B cell (primary cell): ENCODE data around the gene CSMD2. TPM values are rescaled to one million over a fixed set of nuclear protein-coding genes. Genes with fewer than 3 reads are reported as not detected.

Experiments used
- ATAC-seq: fragments of 200-7000 bp; cut with Tn5 transposase; one replicate; pipeline ENCODE4 v1.10.0; 2021; ENCODE audit warnings: low read depth, mild to moderate bottlenecking, moderate number of reproducible peaks, moderate library complexity
- CTCF ChIA-PET: fragments of 350-600 bp; sonication (Branson Sonifier 250); formaldehyde crosslinking; loops from one replicate; lab custom pipeline; 2021; ENCODE audit warnings: antibody characterized with exemption, inconsistent platforms; lab: Charles Lee
- POLR2A ChIA-PET: fragments of 350-600 bp; sonication (Branson Sonifier 250); formaldehyde crosslinking; loops from one replicate; lab custom pipeline; 2021; ENCODE audit warnings: antibody characterized with exemption; lab: Charles Lee
- DNase-seq: peaks from one replicate; pipeline ENCODE4 v3.0.0; 2013
- H2AFZ ChIP-seq: 2 replicates; pipeline ENCODE4 v1.6.1; 2012; ENCODE audit warnings: mild to moderate bottlenecking, low read depth, low read length; ENCODE audit not compliant: insufficient read depth, poor library complexity, severe bottlenecking
- H3K27ac ChIP-seq, 2 donors: 1 replicate in 1 of 2; 2 replicates in 1 of 2; pipeline ENCODE4 v1.5.1; 2012 to 2013; ENCODE audit warnings: low read length in 2 of 2, mild to moderate bottlenecking in 2 of 2, moderate library complexity in 1 of 2
- H3K27me3 ChIP-seq, 4 experiments: fragments of 200-600 bp in 1 of 4; sonication (generic) in 1 of 4; replicated peaks in 1 of 4; 1 replicate in 2 of 4; 2 replicates in 2 of 4; pipeline versions ENCODE4 v1.6.1 to v1.7.0; 2013 to 2016; ENCODE audit warnings: low read length in 3 of 4, mild to moderate bottlenecking in 2 of 4, mixed read lengths in 1 of 4, moderate library complexity in 1 of 4; ENCODE audit not compliant: insufficient read depth in 4 of 4, control insufficient read depth in 3 of 4; ENCODE audit errors: control extremely low read depth in 1 of 4
- H3K36me3 ChIP-seq, 2 experiments: replicated peaks in 1 of 2; 1 replicate in 1 of 2; 2 replicates in 1 of 2; pipeline versions ENCODE4 v1.6.1 to v1.7.1; 2013; ENCODE audit warnings: low read length in 1 of 2; ENCODE audit not compliant: insufficient read depth in 2 of 2, control insufficient read depth in 1 of 2; ENCODE audit errors: control extremely low read depth in 1 of 2, extremely low read depth in 1 of 2
- H3K4me1 ChIP-seq, 2 donors: fragments of 200-600 bp in 1 of 2; sonication (generic) in 1 of 2; 1 replicate in 1 of 2; 2 replicates in 1 of 2; pipeline versions ENCODE4 v1.5.1 to v1.6.1; 2013 to 2017; ENCODE audit warnings: low read length in 2 of 2; ENCODE audit not compliant: control insufficient read depth in 2 of 2, insufficient read depth in 2 of 2
- H3K4me2 ChIP-seq: replicated peaks from 2 replicates; pipeline ENCODE3; 2012; ENCODE audit warnings: mild to moderate bottlenecking, low read depth, low read length; ENCODE audit not compliant: poor library complexity, severe bottlenecking
- H3K4me3 ChIP-seq, 5 experiments: fragments of 200-600 bp in 1 of 5; sonication (generic) in 1 of 5; 1 replicate in 3 of 5; 2 replicates in 2 of 5; pipeline versions ENCODE4 v1.5.1 to v1.7.0; 2011 to 2016; ENCODE audit warnings: low read length in 4 of 5, mild to moderate bottlenecking in 4 of 5, low read depth in 2 of 5, control low read depth in 1 of 5, moderate library complexity in 1 of 5; ENCODE audit not compliant: insufficient read depth in 1 of 5; ENCODE audit errors: control extremely low read depth in 1 of 5, extremely low read depth in 1 of 5
- H3K79me2 ChIP-seq: fragments of 200-600 bp; sonication (generic); one replicate; pipeline ENCODE4 v1.6.0; 2016; ENCODE audit warnings: low read length; ENCODE audit not compliant: control insufficient read depth, insufficient read depth
- H3K9ac ChIP-seq: fragments of 200-600 bp; sonication (generic); 2 replicates; pipeline ENCODE4 v1.6.1; 2017; ENCODE audit warnings: mild to moderate bottlenecking, low read length, moderate library complexity
- H3K9me3 ChIP-seq, 3 donors: one replicate each; pipeline versions ENCODE4 v1.6.1 to v1.7.1; 2013; ENCODE audit warnings: low read length in 2 of 3; ENCODE audit not compliant: control insufficient read depth in 2 of 3, insufficient read depth in 1 of 3; ENCODE audit errors: control extremely low read depth in 1 of 3
- H4K20me1 ChIP-seq: 2 replicates; pipeline ENCODE4 v1.6.0; 2012; ENCODE audit warnings: mild to moderate bottlenecking, low read length; ENCODE audit not compliant: insufficient read depth, control insufficient read depth, poor library complexity, severe bottlenecking
- H3K27ac Mint-ChIP-seq: one replicate; pipeline ENCODE4 v1.8.0; 2021; ENCODE audit warnings: mixed read lengths
- H3K27me3 Mint-ChIP-seq: one replicate; pipeline ENCODE4 v1.8.0; 2021; ENCODE audit warnings: mixed read lengths
- H3K4me1 Mint-ChIP-seq: one replicate; pipeline ENCODE4 v1.8.0; 2021; ENCODE audit warnings: mixed read lengths
- H3K4me3 Mint-ChIP-seq: one replicate; pipeline ENCODE4 v1.8.0; 2021; ENCODE audit warnings: mixed read lengths
- H3K9me3 Mint-ChIP-seq: one replicate; pipeline ENCODE4 v1.8.0; 2022; ENCODE audit warnings: mixed read lengths; ENCODE audit not compliant: insufficient read depth
- CTCF ChIP-seq: fragments of 200-600 bp; IDR thresholded peaks from one replicate; pipeline ENCODE4 v1.8.0; 2022; ENCODE audit warnings: antibody characterized with exemption, mild to moderate bottlenecking
- EZH2 ChIP-seq: IDR thresholded peaks from 2 replicates; pipeline ENCODE4 v1.6.1; 2012; ENCODE audit warnings: borderline replicate concordance, low read depth, mild to moderate bottlenecking, moderate library complexity, low read length; ENCODE audit not compliant: insufficient read depth, poor library complexity, severe bottlenecking
- WGBS: methylation state at CpG from one replicate; pipeline ENCODE4 v1.1.5; 2013; ENCODE audit warnings: missing lambda C conversion rate; ENCODE audit not compliant: insufficient coverage; 5-methylcytosine and 5-hydroxymethylcytosine counted together
- intact Hi-C: fragments of 100-400 bp; cut with micrococcal nuclease; formaldehyde crosslinking; loops from one replicate; pipeline ENCODE4 v1.10.0; 2022
- polyA plus RNA-seq: library from polyadenylated mRNA; depleted of rRNA; stranded (reverse); fragments of >200 nt; gene quantifications from 2 replicates; pipeline ENCODE4 v1.2.3, GENCODE V29; 2012
- total RNA-seq, 2 donors: library from RNA; stranded (reverse); fragments of 120-200 nt in 1 of 2; gene quantifications; 1 replicate in 1 of 2; 2 replicates in 1 of 2; pipeline versions ENCODE4 v1.2.3 to v1.2.4, GENCODE V29; 2013 to 2022

The CSMD2 gene
- total and polyA plus RNA-seq, 2 donors (not counting 1 experiment from before 2014, with no cell fraction given) = not detected

GRCh38 chr1:33599516-33600115 lies 565.4 kb downstream of the CSMD2 start:
- Histone ChIP-seq H2AFZ (no peak overlapping the region), H3K9ac (no peak overlapping the region), H3K9me3 (no peaks in the 10 kb centered on the region), H3K4me2 (no peak overlapping the region), H3K79me2 (no peaks in the 10 kb centered on the region), H3K27me3 (peaks cover 0 to 11% (median 3%) of the 10 kb centered on the region in 4 experiments), H4K20me1 (no peaks in the 10 kb centered on the region), H3K36me3 (no peaks in the 10 kb centered on the region), H3K4me1 (no peaks in the 10 kb centered on the region), H3K27ac (no peak overlapping the region), H3K4me3 (no peak overlapping the region)
- ChIA-PET CTCF (interaction anchor here (2.7 kb wide), 1 partner anchor 13 kb away, joined by 7 read pairs; no protein-coding TSS in a partner anchor), POLR2A (no interaction called here)
- no peak for ATAC-seq
- intact Hi-C loops = no loop called here
- H3K27ac Mint-ChIP-seq = no peak overlapping the region
- no peaks in the 10 kb centered on the region for H3K4me1 Mint-ChIP-seq
- H3K27me3 Mint-ChIP-seq = peaks cover 30% of the 10 kb centered on the region
- TF ChIP-seq CTCF (no peak), EZH2 (no peak)
- DNase-seq = no peak
- WGBS = 79% methylated on average over 4 of the region's 7 CpGs
- H3K4me3 Mint-ChIP-seq = no peak overlapping the region
- H3K9me3 Mint-ChIP-seq = no peaks in the 10 kb centered on the region

DNA sequence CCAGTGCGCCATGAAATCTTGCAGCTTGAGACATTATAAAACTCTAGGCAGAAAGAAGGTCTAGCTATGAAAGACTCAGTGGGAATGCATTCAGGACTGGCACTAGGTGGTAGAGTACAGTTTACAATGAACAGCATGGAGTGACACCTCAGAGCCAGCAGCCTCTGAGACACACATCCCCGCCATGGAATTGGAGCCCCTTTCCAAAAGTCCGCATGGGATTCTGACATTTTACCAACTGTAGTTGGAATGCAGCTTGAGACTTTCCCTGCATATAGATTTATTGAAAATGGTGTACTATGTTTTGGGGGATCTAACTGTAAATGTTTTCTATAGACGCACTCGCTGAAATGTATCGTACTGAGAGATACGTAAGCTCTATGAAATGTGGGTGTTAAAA lies 576.3 kb downstream of the CSMD2 start:
- WGBS = 98% methylated on average over 6 of the region's 7 CpGs
- Histone ChIP-seq H3K36me3 (no peaks in the 10 kb centered on the region), H3K4me1 (no peaks in the 10 kb centered on the region), H3K27me3 (peaks cover 0 to 2% (median 0%) of the 10 kb centered on the region in 4 experiments), H2AFZ (no peak overlapping the region), H3K79me2 (no peaks in the 10 kb centered on the region), H3K4me2 (no peak overlapping the region), H3K9me3 (no peaks in the 10 kb centered on the region), H3K4me3 (no peak overlapping the region), H3K9ac (no peak overlapping the region), H4K20me1 (no peaks in the 10 kb centered on the region), H3K27ac (no peak overlapping the region)
- ChIA-PET CTCF (no interaction called here), POLR2A (no interaction called here)
- intact Hi-C loops = no loop called here
- Mint-ChIP-seq H3K27ac (no peak overlapping the region), H3K9me3 (no peaks in the 10 kb centered on the region), H3K4me3 (no peak overlapping the region), H3K4me1 (no peaks in the 10 kb centered on the region), H3K27me3 (peaks cover 20% of the 10 kb centered on the region)
- no peak for TF ChIP-seq CTCF
- TF ChIP-seq EZH2 = no peak
- DNase-seq = no peak
- no peak for ATAC-seq
